ENCODE data around the gene MEIKIN. TPM values are rescaled to one million over a fixed set of nuclear protein-coding genes. Genes with fewer than 3 reads are reported as not detected.

Gene MEIKIN
- total and polyA plus RNA-seq, 2 experiments from 2014 or later: not detected

GRCh38 chr5:131957721-131958441 is 12.4 kb upstream of the MEIKIN start (continued):
- TF ChIP-seq, protein P1, sequence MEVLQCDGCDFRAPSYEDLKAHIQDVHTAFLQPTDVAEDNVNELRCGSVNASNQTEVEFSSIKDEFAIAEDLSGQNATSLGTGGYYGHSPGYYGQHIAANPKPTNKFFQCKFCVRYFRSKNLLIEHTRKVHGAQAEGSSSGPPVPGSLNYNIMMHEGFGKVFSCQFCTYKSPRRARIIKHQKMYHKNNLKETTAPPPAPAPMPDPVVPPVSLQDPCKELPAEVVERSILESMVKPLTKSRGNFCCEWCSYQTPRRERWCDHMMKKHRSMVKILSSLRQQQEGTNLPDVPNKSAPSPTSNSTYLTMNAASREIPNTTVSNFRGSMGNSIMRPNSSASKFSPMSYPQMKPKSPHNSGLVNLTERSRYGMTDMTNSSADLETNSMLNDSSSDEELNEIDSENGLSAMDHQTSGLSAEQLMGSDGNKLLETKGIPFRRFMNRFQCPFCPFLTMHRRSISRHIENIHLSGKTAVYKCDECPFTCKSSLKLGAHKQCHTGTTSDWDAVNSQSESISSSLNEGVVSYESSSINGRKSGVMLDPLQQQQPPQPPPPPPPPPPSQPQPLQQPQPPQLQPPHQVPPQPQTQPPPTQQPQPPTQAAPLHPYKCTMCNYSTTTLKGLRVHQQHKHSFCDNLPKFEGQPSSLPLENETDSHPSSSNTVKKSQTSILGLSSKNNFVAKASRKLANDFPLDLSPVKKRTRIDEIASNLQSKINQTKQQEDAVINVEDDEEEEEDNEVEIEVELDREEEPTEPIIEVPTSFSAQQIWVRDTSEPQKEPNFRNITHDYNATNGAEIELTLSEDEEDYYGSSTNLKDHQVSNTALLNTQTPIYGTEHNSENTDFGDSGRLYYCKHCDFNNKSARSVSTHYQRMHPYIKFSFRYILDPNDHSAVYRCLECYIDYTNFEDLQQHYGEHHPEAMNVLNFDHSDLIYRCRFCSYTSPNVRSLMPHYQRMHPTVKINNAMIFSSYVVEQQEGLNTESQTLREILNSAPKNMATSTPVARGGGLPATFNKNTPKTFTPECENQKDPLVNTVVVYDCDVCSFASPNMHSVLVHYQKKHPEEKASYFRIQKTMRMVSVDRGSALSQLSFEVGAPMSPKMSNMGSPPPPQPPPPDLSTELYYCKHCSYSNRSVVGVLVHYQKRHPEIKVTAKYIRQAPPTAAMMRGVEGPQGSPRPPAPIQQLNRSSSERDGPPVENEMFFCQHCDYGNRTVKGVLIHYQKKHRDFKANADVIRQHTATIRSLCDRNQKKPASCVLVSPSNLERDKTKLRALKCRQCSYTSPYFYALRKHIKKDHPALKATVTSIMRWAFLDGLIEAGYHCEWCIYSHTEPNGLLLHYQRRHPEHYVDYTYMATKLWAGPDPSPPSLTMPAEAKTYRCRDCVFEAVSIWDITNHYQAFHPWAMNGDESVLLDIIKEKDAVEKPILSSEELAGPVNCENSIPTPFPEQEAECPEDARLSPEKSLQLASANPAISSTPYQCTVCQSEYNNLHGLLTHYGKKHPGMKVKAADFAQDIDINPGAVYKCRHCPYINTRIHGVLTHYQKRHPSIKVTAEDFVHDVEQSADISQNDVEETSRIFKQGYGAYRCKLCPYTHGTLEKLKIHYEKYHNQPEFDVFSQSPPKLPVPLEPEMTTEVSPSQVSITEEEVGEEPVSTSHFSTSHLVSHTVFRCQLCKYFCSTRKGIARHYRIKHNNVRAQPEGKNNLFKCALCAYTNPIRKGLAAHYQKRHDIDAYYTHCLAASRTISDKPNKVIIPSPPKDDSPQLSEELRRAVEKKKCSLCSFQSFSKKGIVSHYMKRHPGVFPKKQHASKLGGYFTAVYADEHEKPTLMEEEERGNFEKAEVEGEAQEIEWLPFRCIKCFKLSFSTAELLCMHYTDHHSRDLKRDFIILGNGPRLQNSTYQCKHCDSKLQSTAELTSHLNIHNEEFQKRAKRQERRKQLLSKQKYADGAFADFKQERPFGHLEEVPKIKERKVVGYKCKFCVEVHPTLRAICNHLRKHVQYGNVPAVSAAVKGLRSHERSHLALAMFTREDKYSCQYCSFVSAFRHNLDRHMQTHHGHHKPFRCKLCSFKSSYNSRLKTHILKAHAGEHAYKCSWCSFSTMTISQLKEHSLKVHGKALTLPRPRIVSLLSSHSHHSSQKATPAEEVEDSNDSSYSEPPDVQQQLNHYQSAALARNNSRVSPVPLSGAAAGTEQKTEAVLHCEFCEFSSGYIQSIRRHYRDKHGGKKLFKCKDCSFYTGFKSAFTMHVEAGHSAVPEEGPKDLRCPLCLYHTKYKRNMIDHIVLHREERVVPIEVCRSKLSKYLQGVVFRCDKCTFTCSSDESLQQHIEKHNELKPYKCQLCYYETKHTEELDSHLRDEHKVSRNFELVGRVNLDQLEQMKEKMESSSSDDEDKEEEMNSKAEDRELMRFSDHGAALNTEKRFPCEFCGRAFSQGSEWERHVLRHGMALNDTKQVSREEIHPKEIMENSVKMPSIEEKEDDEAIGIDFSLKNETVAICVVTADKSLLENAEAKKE (CRISPR knock-in tag; IDR thresholded peaks at IDR 0.05): no peak
- no peak for TF ChIP-seq STAT1 (IDR thresholded peaks at IDR 0.05; ENCODE audit: unreplicated experiment)
- no peak for TF ChIP-seq EZH2 (IDR thresholded peaks at IDR 0.05; ENCODE audit: low read depth, unreplicated experiment)
- no peak for TF ChIP-seq NANOG (IDR thresholded peaks at IDR 0.05; ENCODE audit: borderline replicate concordance)
- no peak for TF ChIP-seq CTCF (conservative IDR thresholded peaks at IDR 0.05; ENCODE audit: low read depth in 2 of 2)
- no peak for TF ChIP-seq CREB1 (CRISPR knock-in tag; IDR thresholded peaks at IDR 0.05; ENCODE audit: low read depth)
- TF ChIP-seq POLR2AphosphoS5 (IDR thresholded peaks at IDR 0.05; ENCODE audit: low read depth): no peak

DNA sequence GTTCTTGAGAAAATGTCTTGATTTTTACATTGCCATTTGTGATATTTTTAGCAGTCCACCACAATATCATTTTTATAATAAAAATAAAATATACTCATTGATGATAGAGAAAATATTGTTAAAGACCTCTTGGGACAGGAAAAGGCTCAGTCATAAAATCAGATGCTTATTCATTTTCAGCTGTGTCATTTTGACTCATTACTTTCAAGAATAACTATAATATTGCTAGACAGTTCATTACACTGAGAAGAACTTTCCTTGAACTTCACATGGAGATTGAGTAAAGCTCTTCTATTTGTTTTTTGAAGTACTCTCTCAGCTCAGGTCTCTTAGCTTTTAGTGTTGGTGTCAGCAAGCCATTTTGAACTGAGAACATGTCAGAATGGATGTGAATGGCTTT is 8.5 kb upstream of the MEIKIN start:
- H3K27me3 ChIP-seq (ENCODE audit: insufficient read depth): no peaks in the 10 kb centered on the region
- H3K27ac ChIP-seq (ENCODE audit: low read depth): no peak overlapping the region
- no peak overlapping the region for H3K27ac Mint-ChIP-seq
- no peaks in the 10 kb centered on the region for H3K79me2 ChIP-seq (replicated peaks; ENCODE audit: insufficient read depth)
- H2AFZ ChIP-seq: no peak overlapping the region
- peaks cover 2% of the 10 kb centered on the region for H3K27me3 Mint-ChIP-seq (ENCODE audit: insufficient read depth, low read depth, poor library complexity)
- no peak overlapping the region for H3K4me3 ChIP-seq
- H4K20me1 ChIP-seq (replicated peaks; ENCODE audit: insufficient read depth): no peaks in the 10 kb centered on the region
- H3K36me3 ChIP-seq (ENCODE audit: insufficient read depth): no peaks in the 10 kb centered on the region
- no peaks in the 10 kb centered on the region for H3K4me1 ChIP-seq (ENCODE audit: insufficient read depth)
- H3K36me3 Mint-ChIP-seq (ENCODE audit: low read depth): no peaks in the 10 kb centered on the region
- no peak overlapping the region for H3K4me2 ChIP-seq
- H3K4me3 Mint-ChIP-seq: no peak overlapping the region
- no peaks in the 10 kb centered on the region; the same call in 2 of the 3 replicates for H3K4me1 Mint-ChIP-seq
- H3K9me3 Mint-ChIP-seq: no peaks in the 10 kb centered on the region
- H3K9me2 ChIP-seq (ENCODE audit: insufficient read depth): no peaks in the 10 kb centered on the region
- DNase-seq (ENCODE audit: low spot score) (no peak), ATAC-seq (no peak)
- no peaks in the 10 kb centered on the region for H3F3A ChIP-seq (replicated peaks; ENCODE audit: low read depth)
- TF ChIP-seq ZNF331 (CRISPR knock-in tag; IDR thresholded peaks at IDR 0.05; ENCODE audit: low read depth) (no peak), NANOG (IDR thresholded peaks at IDR 0.05; ENCODE audit: borderline replicate concordance) (no peak)
